ENCODE results near the gene SNTA1.
"Not testable (repeated sequence)": the region's sequence is repeated elsewhere in the genome, so short reads cannot be mapped to it uniquely, and the experiment has no call there.

The SNTA1 gene

GRCh38 chr20:33465481-33466302 lies 22.1 kb upstream of the SNTA1 start:
- no peak for DNase-seq

GRCh38 chr20:33464759-33465158 lies 21.2 kb upstream of the SNTA1 start:
- not testable (repeated sequence) for DNase-seq

GRCh38 chr20:33463332-33464101 lies 20.0 kb upstream of the SNTA1 start:
- no peak for DNase-seq

- DNase-seq: no peak
These were observed 17.1 kb upstream of the SNTA1 start for GRCh38 chr20:33460711-33461110.

- no peak for DNase-seq
These were observed 16.0 kb upstream of the SNTA1 start for GRCh38 chr20:33459599-33459998.

GRCh38 chr20:33456916-33457642 lies 13.5 kb upstream of the SNTA1 start:
- DNase-seq: peak; percentile 86

GRCh38 chr20:33450867-33451266 lies 7.3 kb upstream of the SNTA1 start:
- DNase-seq: no peak

GRCh38 chr20:33445881-33446625 lies 2.5 kb upstream of the SNTA1 start:
- DNase-seq: no peak

GRCh38 chr20:33444797-33445560 lies 1.4 kb upstream of the SNTA1 start:
- peak; percentile 51 for DNase-seq

- peak; percentile 43 for DNase-seq
These were observed 504 bp downstream of the SNTA1 start for GRCh38 chr20:33443006-33443511.

GRCh38 chr20:33442136-33443005 lies 1.2 kb downstream of the SNTA1 start:
- DNase-seq: peak; percentile 9

- no peak for DNase-seq
These were observed 2.2 kb downstream of the SNTA1 start for GRCh38 chr20:33441142-33441955.

GRCh38 chr20:33440562-33440961 lies 3.0 kb downstream of the SNTA1 start:
- not testable (repeated sequence) for DNase-seq

- no peak for DNase-seq
These were observed 5.1 kb downstream of the SNTA1 start for GRCh38 chr20:33438481-33438880.

GRCh38 chr20:33437141-33437911 lies 6.2 kb downstream of the SNTA1 start:
- no peak for DNase-seq

- no peak for DNase-seq
These were observed 9.1 kb downstream of the SNTA1 start for GRCh38 chr20:33434434-33434833.

- no peak for DNase-seq
These were observed 9.9 kb downstream of the SNTA1 start for GRCh38 chr20:33433465-33434234.

GRCh38 chr20:33431797-33432381 lies 11.7 kb downstream of the SNTA1 start:
- DNase-seq: no peak

Measured in CD4-positive, alpha-beta T cell treated with Interleukin-6 for 4 hours (primary cell).